GM12872 (cell line): ENCODE results near the gene NUDT5.
A peak's percentile ranks its signal among the peaks of the same experiment; 100 is the strongest.

Experiments
- CTCF ChIP-seq: IDR thresholded peaks from 3 replicates; pipeline ENCODE4 v1.5.1; 2011; ENCODE audit warnings: low read depth, mild to moderate bottlenecking, low read length, moderate library complexity; ENCODE audit not compliant: insufficient read depth

NUDT5 gene

DNA sequence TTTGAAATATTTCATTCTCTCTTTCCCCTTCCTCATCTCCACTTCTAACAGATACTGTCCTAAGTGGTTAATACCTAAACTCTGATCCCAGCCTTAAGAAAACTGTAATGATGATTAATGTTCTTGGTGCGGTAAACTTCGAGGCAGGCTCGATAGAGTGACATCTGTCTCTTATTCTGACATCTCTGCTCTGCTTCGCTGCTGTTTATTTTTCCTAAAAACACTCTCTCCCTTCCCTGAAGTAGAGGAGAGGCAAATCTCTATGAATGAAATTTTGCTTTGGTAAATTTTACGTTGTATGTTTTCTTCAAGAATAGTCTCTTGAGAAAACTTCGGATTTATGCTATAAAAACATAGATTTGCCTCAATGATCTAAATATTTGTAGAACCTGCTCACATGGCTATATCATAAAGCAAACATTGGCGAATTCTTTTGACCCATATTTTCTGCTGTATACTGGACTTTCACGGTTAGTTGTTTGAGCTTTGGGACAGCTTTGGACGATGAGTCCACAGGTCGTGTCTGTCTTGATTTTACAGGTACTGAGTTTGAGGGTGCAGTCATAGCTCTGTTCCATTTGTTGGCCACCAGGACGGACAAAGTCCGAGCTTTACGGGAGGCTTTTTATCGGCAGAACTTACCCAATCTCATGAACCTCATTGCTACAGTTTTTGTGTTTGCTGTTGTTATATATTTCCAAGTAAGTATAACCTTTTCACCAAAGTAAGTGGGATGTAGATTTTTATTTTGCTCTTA lies 39.1 kb downstream of the NUDT5 start:
- no peak for TF ChIP-seq CTCF

DNA sequence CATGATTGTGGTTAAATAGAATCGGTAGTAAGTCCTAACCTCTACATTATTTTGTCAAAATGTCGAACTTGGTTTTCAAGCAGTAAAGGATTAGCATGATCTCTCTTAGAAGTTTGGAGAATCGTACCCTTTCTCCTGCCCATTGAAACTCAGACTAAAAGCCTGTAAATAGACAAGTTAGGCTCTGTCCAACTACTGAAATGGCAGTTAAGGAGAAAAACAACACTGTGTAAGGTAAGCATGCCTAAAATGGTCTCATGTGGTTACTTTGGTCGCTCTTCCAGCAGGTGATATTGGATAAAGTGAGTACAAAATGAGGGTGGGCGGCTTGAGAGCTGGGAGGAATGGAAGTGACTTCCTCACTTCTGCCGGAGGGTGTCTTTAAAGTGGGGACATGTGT lies 41.2 kb downstream of the NUDT5 start:
- TF ChIP-seq CTCF, result no peak

DNA sequence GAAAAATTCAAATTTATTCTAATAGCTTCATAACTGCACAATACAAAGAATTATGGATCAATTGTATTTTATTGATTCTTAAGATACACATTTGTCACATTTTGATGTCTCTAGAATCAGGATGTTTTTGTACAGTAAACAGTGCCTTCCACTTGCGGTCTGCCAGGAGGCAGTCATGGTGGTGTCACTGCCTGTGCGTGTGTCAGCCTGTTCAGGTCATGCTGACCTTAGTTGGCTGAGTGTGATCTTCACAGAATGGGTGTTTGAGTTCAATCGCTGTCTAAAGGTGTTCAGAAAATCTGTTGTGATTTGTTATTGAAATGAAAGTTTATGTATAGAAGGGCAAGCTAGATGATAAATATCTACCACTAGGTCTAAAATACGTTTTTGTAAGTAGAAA lies 45.5 kb downstream of the NUDT5 start:
- no peak for TF ChIP-seq CTCF

DNA sequence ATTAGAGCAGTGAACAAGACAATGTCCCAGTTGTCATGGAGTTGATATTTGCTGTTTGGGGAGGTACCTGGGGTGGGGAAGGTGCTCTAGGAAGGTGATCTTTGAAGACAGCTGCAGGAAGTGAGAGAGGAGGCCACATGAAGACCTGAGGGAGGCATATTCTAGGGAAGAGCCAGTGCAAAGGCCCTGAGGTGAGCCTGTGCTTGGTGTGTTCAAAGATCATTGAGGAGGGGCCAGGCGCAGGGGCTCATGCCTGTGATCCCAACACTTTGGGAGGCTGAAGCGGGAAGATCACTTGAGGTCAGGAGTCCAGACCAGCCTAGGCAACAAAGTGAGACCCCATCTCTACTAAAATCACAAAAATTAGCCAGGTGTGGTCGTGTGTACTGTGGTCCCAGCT lies 51.2 kb downstream of the NUDT5 start:
- TF ChIP-seq CTCF, result no peak

DNA sequence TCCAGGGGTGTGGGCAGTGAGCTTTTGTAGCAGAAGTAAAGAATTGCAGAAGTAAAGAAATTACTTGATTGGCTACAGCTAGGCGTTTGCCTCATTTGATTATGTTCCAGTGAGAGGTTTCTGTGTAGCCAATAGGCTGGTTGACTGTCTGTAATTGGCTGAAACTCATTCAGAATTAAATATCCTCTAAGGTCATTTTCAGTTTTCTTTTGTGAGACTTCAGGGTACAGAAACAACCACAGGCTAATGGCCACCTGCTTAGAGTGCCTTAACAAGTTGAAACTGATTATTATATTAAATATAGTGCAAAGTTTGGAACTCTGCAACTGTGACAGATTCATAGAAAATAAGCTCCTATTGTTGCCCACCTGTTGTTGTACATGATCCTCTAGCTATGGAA lies 55.7 kb downstream of the NUDT5 start:
- no peak for TF ChIP-seq CTCF

- no peak for TF ChIP-seq CTCF
Measured at GRCh38 chr10:12135631-12136030, 60.1 kb downstream of the NUDT5 start.

- TF ChIP-seq CTCF, result peak; percentile 69
Measured at GRCh38 chr10:12130237-12130872, 65.3 kb downstream of the NUDT5 start.
